Lower leg skin (tissue), 3 donors: ENCODE measurements around the gene EVI5.

Source experiments
- POLR2A ChIP-seq, 2 donors: fragments of 450-650 bp; IDR thresholded peaks; one replicate each; pipeline ENCODE4 v1.6.1; 2016 to 2017; ENCODE audit warnings: antibody characterized with exemption in 2 of 2, mild to moderate bottlenecking in 1 of 2, moderate library complexity in 1 of 2
- TF ChIP-seq, protein P1 (sequence below), 3 donors: fragments of 450-650 bp; IDR thresholded peaks; one replicate each; pipeline ENCODE4 v1.5.1; 2016; ENCODE audit warnings: antibody characterized with exemption in 3 of 3, mild to moderate bottlenecking in 3 of 3, moderate library complexity in 2 of 3

GRCh38 chr1:92754719-92755050, 30.2 kb downstream of the EVI5 start:
- TF ChIP-seq, protein P1, sequence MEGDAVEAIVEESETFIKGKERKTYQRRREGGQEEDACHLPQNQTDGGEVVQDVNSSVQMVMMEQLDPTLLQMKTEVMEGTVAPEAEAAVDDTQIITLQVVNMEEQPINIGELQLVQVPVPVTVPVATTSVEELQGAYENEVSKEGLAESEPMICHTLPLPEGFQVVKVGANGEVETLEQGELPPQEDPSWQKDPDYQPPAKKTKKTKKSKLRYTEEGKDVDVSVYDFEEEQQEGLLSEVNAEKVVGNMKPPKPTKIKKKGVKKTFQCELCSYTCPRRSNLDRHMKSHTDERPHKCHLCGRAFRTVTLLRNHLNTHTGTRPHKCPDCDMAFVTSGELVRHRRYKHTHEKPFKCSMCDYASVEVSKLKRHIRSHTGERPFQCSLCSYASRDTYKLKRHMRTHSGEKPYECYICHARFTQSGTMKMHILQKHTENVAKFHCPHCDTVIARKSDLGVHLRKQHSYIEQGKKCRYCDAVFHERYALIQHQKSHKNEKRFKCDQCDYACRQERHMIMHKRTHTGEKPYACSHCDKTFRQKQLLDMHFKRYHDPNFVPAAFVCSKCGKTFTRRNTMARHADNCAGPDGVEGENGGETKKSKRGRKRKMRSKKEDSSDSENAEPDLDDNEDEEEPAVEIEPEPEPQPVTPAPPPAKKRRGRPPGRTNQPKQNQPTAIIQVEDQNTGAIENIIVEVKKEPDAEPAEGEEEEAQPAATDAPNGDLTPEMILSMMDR (IDR thresholded peaks at IDR 0.05), result no peak
- TF ChIP-seq POLR2A (IDR thresholded peaks at IDR 0.05), result no peak
